Activated T-cell treated with anti-CD3 and anti-CD28 coated beads, Interleukin-2, amount 50 U/mL, for 4 hours (primary cell): ENCODE data around the gene XRCC3. TPM values are rescaled to one million over a fixed set of nuclear protein-coding genes. Genes with fewer than 3 reads are reported as not detected.

Source experiments
- ATAC-seq, 2 donors: fragments of 200-7000 bp; cut with Tn5 transposase; one replicate each; pipeline ENCODE4 v1.10.0; 2021
- DNase-seq: peaks from one replicate; pipeline ENCODE4 v3.0.0-alpha.2; 2020
- H3K27me3 Mint-ChIP-seq: one replicate; pipeline ENCODE4 v1.8.0; 2021; ENCODE audit warnings: low read depth, mixed read lengths
- H3K36me3 Mint-ChIP-seq: one replicate; pipeline ENCODE4 v1.8.0; 2022; ENCODE audit warnings: mixed read lengths; ENCODE audit not compliant: insufficient read depth
- H3K4me1 Mint-ChIP-seq: one replicate; pipeline ENCODE4 v1.8.0; 2021; ENCODE audit warnings: low read depth, mixed read lengths
- H3K4me3 Mint-ChIP-seq: one replicate; pipeline ENCODE4 v1.8.0; 2021; ENCODE audit warnings: mild to moderate bottlenecking, moderate library complexity, mixed read lengths
- H3K9me3 Mint-ChIP-seq: one replicate; pipeline ENCODE4 v1.8.0; 2021; ENCODE audit warnings: mixed read lengths
- total RNA-seq, 3 donors: library from RNA; stranded (reverse); gene quantifications; one replicate each; pipeline ENCODE4 v1.2.1, GENCODE V29; 2021

The XRCC3 gene
- total RNA-seq, 3 donors from 2014 or later, result 60.6 to 74.0 (median 69.5) TPM

DNA sequence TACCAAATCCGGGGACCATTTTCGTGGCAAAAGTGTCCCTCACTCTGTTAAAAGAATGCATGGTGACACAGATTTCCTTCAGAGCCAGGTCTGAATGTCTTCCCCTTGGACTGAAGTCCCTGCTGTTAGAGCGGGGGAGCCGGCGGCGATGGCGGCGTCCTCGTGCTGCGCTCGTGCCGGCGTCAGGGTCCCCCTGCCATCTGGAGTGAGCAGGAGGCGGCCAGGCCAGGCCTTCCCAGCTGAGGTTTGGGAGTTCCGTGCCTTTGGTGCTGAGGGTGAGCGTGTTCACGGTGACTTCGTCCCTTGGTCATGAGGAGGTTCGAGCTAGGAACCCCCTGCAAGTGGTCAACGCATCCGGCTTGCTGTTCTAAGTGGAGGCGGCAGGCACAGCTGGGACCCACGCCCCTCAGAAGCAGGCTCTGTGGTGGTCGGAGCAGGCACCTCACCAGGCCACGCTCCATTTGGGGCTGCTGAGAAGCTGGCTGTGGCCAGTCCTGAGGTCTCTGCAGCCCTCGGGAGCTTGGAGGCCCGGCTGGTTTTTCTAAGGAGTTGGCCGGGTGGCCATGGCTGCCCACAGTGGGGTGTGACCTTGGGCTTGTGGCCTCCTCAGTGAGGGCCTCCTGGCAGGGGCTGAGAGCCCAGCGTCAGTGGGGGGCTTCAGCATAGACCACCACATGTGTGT is 9.9 kb upstream of the XRCC3 start:
- Mint-ChIP-seq H3K27me3 (no peaks in the 10 kb centered on the region), H3K4me1 (peaks cover 9% of the 10 kb centered on the region), H3K36me3 (peaks cover 9% of the 10 kb centered on the region), H3K9me3 (no peaks in the 10 kb centered on the region), H3K4me3 (no peak overlapping the region)
- DNase-seq (no peak), ATAC-seq (no peak)

DNA sequence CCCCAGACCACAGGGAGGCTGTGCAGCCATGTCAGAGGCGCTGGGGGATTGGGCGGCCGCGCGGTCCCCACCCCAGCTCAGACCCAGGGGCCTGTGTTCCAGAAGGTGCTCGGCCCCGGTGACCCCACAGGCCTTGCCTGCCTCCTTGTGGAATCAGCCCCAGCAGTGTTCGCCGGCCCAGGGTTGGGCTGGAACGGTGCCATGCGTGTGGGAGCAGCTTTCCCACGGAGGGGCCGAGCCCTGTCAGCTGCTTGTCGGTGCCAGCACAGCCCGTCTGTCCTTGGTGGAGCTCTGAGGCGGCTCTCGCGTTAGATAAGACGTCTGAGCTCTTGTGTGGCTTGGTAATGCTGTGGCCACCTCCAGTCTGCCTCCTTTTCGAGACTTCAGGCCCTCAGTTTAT is 8.9 kb upstream of the XRCC3 start:
- H3K4me3 Mint-ChIP-seq, result no peak overlapping the region
- ATAC-seq, result no peak
- no peak for DNase-seq
- peaks cover 14% of the 10 kb centered on the region for H3K4me1 Mint-ChIP-seq
- no peaks in the 10 kb centered on the region for H3K27me3 Mint-ChIP-seq
- no peaks in the 10 kb centered on the region for H3K9me3 Mint-ChIP-seq
- peaks cover 7% of the 10 kb centered on the region for H3K36me3 Mint-ChIP-seq

DNA sequence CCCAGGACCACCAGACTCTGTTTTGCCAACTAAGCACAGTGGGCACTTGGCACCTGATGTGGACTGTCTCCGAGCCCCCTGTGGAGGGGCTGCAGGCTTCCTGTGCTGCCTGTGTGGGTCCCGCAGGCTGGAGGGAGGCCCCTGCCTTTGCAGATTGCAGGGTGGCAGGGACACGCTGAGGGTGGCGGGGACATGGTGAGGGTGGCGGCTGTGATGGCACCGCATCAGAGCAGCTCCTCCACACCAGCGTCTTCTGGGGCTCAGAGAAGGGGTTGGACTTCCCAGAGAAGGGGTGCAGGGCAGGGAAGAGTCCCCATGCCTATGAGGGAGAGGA is 8.5 kb upstream of the XRCC3 start:
- Mint-ChIP-seq H3K4me3 (no peak overlapping the region), H3K4me1 (peaks cover 16% of the 10 kb centered on the region), H3K27me3 (no peaks in the 10 kb centered on the region), H3K9me3 (no peaks in the 10 kb centered on the region), H3K36me3 (peaks cover 3% of the 10 kb centered on the region)
- DNase-seq, result no peak
- no peak for ATAC-seq

DNA sequence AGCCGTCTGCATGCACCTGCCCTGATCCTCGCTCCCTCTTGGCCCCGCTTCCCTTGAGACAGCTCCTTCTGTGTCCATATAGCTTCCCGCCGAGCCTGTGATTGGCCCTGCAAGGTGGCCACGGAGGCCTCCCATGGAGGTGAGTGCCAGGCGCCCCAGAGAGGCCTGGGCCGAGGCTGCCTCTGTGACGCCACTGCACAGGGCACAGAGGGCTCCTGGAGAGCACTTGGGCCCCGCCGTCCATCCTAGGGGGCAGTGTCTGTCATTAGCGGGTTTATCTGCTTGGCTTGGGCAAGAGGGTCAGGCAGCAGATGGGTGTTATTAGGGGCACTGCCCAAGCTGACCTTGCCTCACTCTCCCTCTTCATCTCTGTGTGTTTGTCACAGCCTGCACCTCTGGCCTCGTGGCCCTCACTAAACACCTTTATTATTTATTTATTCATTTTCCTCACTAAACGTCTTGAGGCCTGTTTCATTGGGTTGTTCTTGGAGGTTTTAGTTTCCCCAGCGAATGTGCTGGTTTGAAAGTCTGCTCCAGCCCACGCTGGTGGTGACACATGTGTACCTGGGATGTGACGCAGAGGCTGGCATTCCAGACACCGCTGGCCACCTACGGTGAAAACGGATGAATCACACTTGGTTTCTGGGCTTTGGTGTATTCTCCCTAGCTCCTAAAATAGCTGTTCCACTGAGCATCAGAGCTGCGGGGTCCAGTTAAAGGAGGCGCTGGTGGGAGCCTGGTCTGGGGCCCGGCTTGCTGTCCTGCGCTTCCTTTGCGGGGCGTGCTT is 6.3 kb upstream of the XRCC3 start:
- Mint-ChIP-seq H3K4me3 (no peak overlapping the region), H3K4me1 (peaks cover 34% of the 10 kb centered on the region), H3K27me3 (no peaks in the 10 kb centered on the region), H3K36me3 (no peaks in the 10 kb centered on the region), H3K9me3 (no peaks in the 10 kb centered on the region)
- ATAC-seq (peak; percentile 62), DNase-seq (no peak)

DNA sequence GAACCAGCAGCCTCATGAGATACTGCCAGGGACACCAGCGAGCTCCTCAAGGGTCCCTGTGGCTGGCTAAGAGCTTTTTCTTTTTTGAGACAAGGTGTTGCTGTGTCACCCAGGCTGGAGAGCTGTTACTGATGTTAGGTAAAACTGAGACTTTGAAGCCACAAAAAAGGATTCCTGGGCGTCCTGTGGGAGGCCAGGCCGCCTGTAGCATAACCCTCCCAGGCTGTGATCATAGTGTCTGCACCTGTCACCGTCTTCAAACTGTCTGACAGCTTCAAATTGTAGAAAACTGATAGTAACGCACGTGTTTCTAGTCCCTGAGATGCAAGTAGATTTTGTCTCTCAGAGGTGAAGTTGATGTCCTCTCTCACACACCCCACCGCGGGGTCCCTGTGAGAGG is 4.5 kb upstream of the XRCC3 start:
- Mint-ChIP-seq H3K4me1 (peaks cover 36% of the 10 kb centered on the region), H3K9me3 (no peaks in the 10 kb centered on the region), H3K36me3 (no peaks in the 10 kb centered on the region), H3K27me3 (no peaks in the 10 kb centered on the region), H3K4me3 (no peak overlapping the region)
- ATAC-seq, result no peak
- DNase-seq, result no peak

DNA sequence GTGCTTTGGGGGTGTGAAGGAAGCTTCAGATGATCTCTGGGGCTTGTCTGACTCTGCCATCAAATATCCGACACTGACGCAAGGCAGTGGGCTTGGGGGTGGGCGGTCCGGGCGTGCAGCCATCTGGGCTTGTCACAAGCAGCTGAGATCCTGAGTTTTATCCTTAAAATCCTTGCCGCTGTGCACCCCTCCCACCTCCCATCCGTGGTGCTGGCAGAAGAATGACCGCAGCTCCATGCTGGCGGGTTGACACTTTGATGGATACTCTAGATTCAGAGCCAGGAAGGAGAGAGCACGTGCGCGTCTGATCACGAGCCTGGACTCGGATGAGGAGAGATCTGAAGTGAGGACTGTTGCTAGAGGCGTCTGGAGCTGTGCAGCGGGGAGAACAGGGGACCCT is 3.3 kb upstream of the XRCC3 start:
- H3K36me3 Mint-ChIP-seq, result no peaks in the 10 kb centered on the region
- H3K4me1 Mint-ChIP-seq, result peaks cover 44% of the 10 kb centered on the region
- DNase-seq, result no peak
- peak overlapping the region; percentile 8 for H3K4me3 Mint-ChIP-seq
- H3K9me3 Mint-ChIP-seq, result no peaks in the 10 kb centered on the region
- no peak for ATAC-seq
- H3K27me3 Mint-ChIP-seq, result no peaks in the 10 kb centered on the region

DNA sequence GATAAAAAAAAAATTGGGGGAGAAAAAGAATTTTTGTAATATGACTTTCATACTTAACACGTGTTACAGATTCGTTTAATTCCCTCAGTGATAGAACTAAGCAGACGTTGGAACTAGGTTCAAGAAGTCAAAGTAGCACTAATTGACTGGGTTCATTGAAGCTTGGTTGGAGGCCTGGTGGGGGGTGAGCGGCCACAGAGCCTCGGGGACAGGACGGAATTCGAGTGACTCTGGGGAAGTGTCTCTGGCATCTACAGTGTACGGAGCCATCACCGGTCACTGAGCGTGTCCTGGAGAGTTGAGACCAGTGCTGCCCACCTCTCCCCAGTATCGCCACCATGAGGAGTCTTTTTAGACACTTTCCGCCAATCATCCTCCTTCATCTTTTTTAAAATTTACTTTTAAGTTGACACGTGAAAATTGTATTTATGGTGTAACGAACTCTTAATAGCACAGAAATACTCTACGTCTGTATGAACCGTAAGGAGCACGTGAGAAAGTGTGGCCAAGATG is 1.7 kb upstream of the XRCC3 start:
- Mint-ChIP-seq H3K9me3 (no peaks in the 10 kb centered on the region), H3K4me3 (peak overlapping the region; percentile 84), H3K36me3 (no peaks in the 10 kb centered on the region), H3K4me1 (peaks cover 50% of the 10 kb centered on the region), H3K27me3 (no peaks in the 10 kb centered on the region)
- DNase-seq (no peak), ATAC-seq (no peak)

DNA sequence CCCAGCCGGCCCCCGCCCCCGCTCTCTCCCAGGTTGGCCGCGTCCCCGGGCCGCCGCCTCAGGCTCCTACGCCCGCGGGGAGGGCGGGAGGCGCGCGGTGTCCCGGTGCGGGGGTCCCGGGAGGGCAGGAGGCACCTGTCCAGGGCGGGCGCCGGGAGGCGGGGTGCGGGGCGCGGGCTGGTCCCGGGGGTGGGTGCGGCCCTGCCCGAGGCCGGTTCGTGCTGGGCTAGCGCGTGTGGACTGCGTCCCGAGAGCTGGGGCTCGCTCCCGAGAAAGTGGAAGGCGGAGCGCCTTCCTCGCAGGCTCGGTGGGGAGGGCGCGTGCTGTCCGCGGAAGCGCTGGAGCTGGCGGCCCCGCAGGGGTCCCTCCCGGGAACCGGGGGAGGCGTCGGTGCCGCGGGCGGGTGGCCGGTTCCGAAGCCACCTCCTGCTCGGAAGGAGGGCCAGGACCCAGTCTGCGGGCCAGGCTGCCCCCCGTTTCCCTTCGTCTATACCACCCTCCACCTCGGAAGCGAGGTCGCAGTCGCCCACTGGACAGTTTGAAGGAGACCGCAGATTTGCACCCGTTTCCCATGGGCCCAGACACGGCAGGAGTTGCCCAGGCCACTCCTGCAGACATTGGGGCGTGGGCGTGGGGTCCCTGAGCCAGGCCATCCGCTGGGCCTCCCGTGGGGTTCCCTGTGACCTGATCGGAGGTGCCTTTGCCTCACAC is 995 bp upstream of the XRCC3 start:
- Mint-ChIP-seq H3K27me3 (no peaks in the 10 kb centered on the region), H3K4me3 (peak overlapping the region; percentile 84), H3K36me3 (no peaks in the 10 kb centered on the region), H3K4me1 (peaks cover 45% of the 10 kb centered on the region), H3K9me3 (no peaks in the 10 kb centered on the region)
- no peak for DNase-seq
- peak; percentile 3 to 4 for ATAC-seq

DNA sequence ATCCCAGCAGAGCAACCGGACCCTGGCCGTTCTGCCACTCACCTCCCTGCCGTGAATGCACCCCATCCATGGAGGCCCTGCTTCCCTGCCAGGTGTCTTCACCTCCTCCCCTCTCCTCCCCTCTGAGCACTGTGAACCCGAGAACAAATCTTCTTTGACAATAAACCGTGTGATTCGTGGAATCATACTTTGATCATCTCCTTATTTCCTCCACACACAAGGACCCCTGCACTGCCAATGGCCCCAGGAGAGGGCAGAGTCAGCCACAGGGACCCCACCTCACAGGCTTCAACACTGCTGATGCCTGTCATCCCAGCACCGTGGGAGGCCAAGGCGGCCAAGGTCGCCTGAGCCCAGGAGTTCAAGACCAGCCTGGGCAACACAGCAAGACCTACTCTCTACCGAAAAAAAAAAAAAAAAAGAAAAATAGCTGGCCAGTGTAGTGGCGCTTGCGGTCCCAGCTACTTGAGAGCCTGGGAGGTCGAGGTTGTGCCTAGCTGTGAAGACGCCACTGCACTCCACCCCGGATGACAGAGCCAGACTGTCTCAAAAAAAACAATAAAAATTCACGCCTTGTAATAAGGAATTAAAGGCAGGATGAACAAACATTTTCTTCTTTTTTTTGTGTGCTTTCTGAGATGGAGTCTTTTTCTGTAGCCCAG is 1.1 kb downstream of the XRCC3 start:
- DNase-seq (no peak), ATAC-seq (no peak)
- H3K4me1 Mint-ChIP-seq, result peaks cover 38% of the 10 kb centered on the region
- H3K4me3 Mint-ChIP-seq, result peak overlapping the region; percentile 84
- no peaks in the 10 kb centered on the region for H3K36me3 Mint-ChIP-seq
- H3K27me3 Mint-ChIP-seq, result no peaks in the 10 kb centered on the region
- no peaks in the 10 kb centered on the region for H3K9me3 Mint-ChIP-seq

DNA sequence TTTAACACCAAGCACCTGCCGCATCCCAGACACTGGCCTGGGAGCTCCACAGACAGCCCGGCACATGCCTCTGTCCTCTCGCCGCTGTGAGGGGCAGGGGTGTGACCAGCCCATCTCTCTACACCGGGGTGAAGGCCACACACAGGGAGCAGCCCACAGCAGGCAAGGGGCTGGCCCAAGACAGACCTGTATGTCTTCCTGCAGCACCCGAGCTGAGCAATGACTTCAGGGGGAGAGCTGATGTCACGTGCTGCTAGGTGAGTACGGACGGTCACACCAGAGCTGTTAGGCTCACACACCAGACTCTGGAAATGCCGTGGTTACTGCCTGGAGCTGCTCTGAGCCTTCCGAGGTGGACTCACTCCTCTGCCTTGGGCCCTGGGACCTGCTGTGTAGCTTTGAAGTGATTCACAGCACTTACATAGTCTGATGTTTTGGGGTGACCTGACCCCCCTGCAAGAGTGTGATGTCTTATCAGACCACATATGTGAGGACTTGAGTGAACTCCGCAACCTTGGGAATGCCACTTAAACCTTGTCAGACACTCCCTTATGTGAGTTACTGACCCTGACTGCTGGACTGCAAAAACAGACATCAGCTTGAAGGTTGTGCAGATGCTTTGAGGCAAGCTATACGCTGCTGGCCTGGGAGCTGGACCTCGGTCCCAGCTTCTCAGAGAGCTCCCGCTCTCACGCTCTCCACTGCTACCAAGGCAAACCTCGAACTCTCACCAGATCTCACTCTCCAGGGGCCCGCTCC is 1.8 kb downstream of the XRCC3 start:
- Mint-ChIP-seq H3K4me1 (peaks cover 33% of the 10 kb centered on the region), H3K36me3 (no peaks in the 10 kb centered on the region)

DNA sequence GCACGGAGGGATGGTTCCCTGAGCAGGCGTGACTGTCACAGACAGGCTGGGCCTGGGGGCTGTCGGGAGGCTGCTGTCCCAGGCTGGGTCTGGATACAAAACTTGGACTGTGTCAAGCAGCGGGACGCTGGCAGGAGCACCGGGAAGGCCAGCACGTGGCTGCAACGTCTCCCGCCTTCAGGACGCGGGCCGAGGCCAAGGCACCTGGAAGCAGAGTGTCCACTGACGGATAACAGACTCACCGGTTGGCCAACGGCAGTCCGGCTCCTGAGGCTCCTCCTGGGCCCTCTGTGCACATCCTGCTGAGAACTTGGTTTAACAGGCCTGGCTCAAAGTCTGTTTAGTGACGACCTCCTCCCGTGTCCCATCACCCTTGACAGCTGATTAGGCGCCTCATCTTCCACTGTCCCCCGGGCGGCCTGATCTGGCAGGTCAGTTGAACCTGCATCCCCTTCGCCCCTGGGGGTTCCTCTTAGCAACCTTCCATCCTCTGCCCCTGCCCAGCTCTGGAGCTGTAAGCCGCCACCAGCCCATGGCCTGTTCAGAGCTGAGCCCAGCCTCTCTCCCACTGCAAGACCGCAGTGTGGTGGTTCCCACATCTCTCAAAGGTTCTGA is 2.5 kb downstream of the XRCC3 start:
- no peaks in the 10 kb centered on the region for H3K9me3 Mint-ChIP-seq
- H3K4me3 Mint-ChIP-seq, result no peak overlapping the region
- ATAC-seq (no peak), DNase-seq (no peak)
- H3K27me3 Mint-ChIP-seq, result no peaks in the 10 kb centered on the region
- H3K36me3 Mint-ChIP-seq, result no peaks in the 10 kb centered on the region
- peaks cover 29% of the 10 kb centered on the region for H3K4me1 Mint-ChIP-seq

More for the DNA sequence above, 1.8 kb downstream of the XRCC3 start:
- no peak for ATAC-seq
- Mint-ChIP-seq H3K4me3 (peak overlapping the region; percentile 84), H3K9me3 (no peaks in the 10 kb centered on the region), H3K27me3 (no peaks in the 10 kb centered on the region)
- DNase-seq, result no peak

DNA sequence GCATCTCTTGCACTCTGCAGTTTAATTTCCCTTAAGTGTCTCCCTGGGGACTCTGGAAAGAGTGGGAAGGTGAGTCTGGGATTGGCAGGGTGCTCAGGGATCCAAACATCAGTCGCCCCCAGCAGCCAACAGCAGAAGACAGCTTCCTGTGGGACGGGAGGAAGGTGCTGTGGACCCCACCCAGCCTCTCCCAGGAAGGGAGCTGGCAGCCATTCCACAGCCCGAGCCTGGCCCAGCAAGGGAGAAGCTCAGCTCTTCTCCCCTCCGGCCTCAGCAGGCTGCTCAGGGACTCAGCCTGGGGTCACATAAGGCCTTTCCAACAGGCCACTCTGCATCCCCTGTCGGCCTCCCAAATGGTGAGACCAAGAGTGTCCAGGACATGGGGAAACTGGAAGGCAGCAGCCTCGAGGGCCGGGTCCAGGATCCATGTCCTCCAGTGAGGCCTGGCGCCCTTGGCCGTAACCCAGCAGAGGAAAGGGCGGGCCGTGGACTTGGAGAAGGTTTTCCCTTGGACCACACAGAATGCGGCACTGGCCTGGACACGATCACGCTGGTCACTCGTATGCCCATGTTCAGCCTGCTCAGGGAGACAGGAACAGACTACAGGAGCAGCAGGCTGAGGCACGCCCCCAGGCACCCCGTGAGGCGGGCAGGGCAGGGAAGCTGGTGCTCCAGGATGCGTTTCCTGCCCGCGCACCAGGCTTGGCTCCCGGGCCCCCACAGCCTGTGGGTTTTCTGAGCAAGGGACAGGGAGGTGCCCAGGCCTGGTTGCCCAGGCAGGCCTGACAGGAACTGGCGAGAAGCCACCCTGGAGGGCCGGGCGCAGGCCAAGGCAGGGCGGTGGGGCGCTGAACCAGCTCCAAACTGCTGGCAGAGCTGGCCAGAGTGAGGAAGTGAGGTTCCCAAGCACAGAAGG is 3.5 kb downstream of the XRCC3 start:
- Mint-ChIP-seq H3K4me3 (no peak overlapping the region), H3K36me3 (no peaks in the 10 kb centered on the region), H3K9me3 (no peaks in the 10 kb centered on the region), H3K27me3 (no peaks in the 10 kb centered on the region), H3K4me1 (peaks cover 20% of the 10 kb centered on the region)
- no peak for DNase-seq
- no peak for ATAC-seq
